IMR-90 (cell line): ENCODE measurements around the gene PRSS8. TPM values are rescaled to one million over a fixed set of nuclear protein-coding genes. Genes with fewer than 3 reads are reported as not detected.

Experiments used
- ATAC-seq: fragments of 200-7000 bp; cut with Tn5 transposase; 2 replicates; pipeline ENCODE4 v1.9.1; 2020; ENCODE audit warnings: low read depth, mild to moderate bottlenecking, moderate library complexity
- BruUV-seq: library from RNA; stranded (reverse); fragments of 400-500 nt; replicated peaks from 2 replicates; lab custom pipeline; 2021; lab: Mats Ljungman, UMichigan
- CTCF ChIA-PET: fragments of 300-600 bp; formaldehyde crosslinking; extraction: SDS; loops from one replicate; lab custom pipeline; 2021; ENCODE audit warnings: antibody characterized with exemption; lab: Yijun Ruan, JAX
- POLR2A ChIA-PET: fragments of 300-600 bp; sonication (Branson Sonifier 250); formaldehyde crosslinking; loops from one replicate; lab custom pipeline; 2022; ENCODE audit warnings: antibody characterized with exemption; ENCODE audit not compliant: unreplicated experiment; lab: Charles Lee
- DNase-seq: peaks from one replicate; pipeline ENCODE4 v3.0.0; 2013
- H2AFZ ChIP-seq: replicated peaks from 2 replicates; pipeline ENCODE3; 2013; ENCODE audit warnings: low read length, mild to moderate bottlenecking; ENCODE audit not compliant: poor library complexity
- H2AK5ac ChIP-seq: 2 replicates; pipeline ENCODE4 v1.6.1; 2013; ENCODE audit warnings: low read depth, low read length, inconsistent platforms
- H2AK9ac ChIP-seq: replicated peaks from 2 replicates; pipeline ENCODE3; 2013; ENCODE audit warnings: mild to moderate bottlenecking, low read depth, low read length, moderate library complexity; ENCODE audit not compliant: poor library complexity
- H2BK120ac ChIP-seq: 2 replicates; pipeline ENCODE4 v1.6.1; 2013; ENCODE audit warnings: low read depth, low read length, inconsistent platforms
- H2BK15ac ChIP-seq: 3 replicates; pipeline ENCODE4 v1.6.1; 2013; ENCODE audit warnings: low read depth, low read length, inconsistent platforms
- H2BK20ac ChIP-seq: 2 replicates; pipeline ENCODE4 v1.6.1; 2013; ENCODE audit warnings: low read depth, mild to moderate bottlenecking, inconsistent platforms, low read length, moderate library complexity
- H2BK5ac ChIP-seq: 2 replicates; pipeline ENCODE4 v1.6.1; 2013; ENCODE audit warnings: mild to moderate bottlenecking, low read depth, low read length, inconsistent platforms; ENCODE audit not compliant: poor library complexity, severe bottlenecking
- H3K14ac ChIP-seq: replicated peaks from 2 replicates; pipeline ENCODE4 v1.6.1; 2013; ENCODE audit warnings: low read depth, low read length, inconsistent platforms
- H3K18ac ChIP-seq: 2 replicates; pipeline ENCODE4 v1.6.1; 2013; ENCODE audit warnings: low read depth, low read length, control low read depth
- H3K23ac ChIP-seq: 2 replicates; pipeline ENCODE4 v1.6.1; 2013; ENCODE audit warnings: low read depth, low read length, inconsistent platforms
- H3K27ac ChIP-seq: 2 replicates; pipeline ENCODE4 v1.5.1; 2013; ENCODE audit warnings: mild to moderate bottlenecking, control low read depth, low read length; ENCODE audit not compliant: insufficient read depth
- H3K27me3 ChIP-seq: 2 replicates; pipeline ENCODE4 v1.6.1; 2013; ENCODE audit warnings: low read length; ENCODE audit not compliant: control insufficient read depth, insufficient read depth
- H3K36me3 ChIP-seq: 2 replicates; pipeline ENCODE4 v1.6.1; 2013; ENCODE audit warnings: low read length, mixed read lengths; ENCODE audit not compliant: control insufficient read depth, insufficient read depth
- H3K4ac ChIP-seq: 2 replicates; pipeline ENCODE4 v1.6.1; 2013; ENCODE audit warnings: low read depth, low read length, inconsistent platforms
- H3K4me1 ChIP-seq: 2 replicates; pipeline ENCODE4 v1.6.1; 2013; ENCODE audit warnings: low read length, mixed read lengths; ENCODE audit not compliant: control insufficient read depth, insufficient read depth
- H3K4me2 ChIP-seq: 2 replicates; pipeline ENCODE4 v1.6.1; 2013; ENCODE audit warnings: low read depth, mild to moderate bottlenecking, control low read depth, low read length, moderate library complexity
- H3K4me3 ChIP-seq: 2 replicates; pipeline ENCODE4 v1.5.1; 2013; ENCODE audit warnings: low read depth, mild to moderate bottlenecking, control low read depth, low read length, moderate library complexity; ENCODE audit not compliant: insufficient read depth
- H3K56ac ChIP-seq: 2 replicates; pipeline ENCODE4 v1.6.1; 2013; ENCODE audit warnings: low read length, inconsistent platforms; ENCODE audit not compliant: insufficient read depth; ENCODE audit errors: extremely low read depth
- H3K79me1 ChIP-seq, 2 experiments: 2 replicates each; pipeline ENCODE4 v1.6.1; 2013; ENCODE audit warnings: low read length in 2 of 2, inconsistent platforms in 1 of 2, low read depth in 1 of 2
- H3K9ac ChIP-seq: 2 replicates; pipeline ENCODE4 v1.6.1; 2013; ENCODE audit warnings: low read depth, low read length, control low read depth
- H3K9me1 ChIP-seq: 2 replicates; pipeline ENCODE4 v1.6.1; 2013; ENCODE audit warnings: low read length, inconsistent platforms; ENCODE audit not compliant: insufficient read depth
- H3K9me3 ChIP-seq: 2 replicates; pipeline ENCODE4 v1.6.1; 2013; ENCODE audit warnings: low read length; ENCODE audit not compliant: control insufficient read depth, insufficient read depth
- H4K20me1 ChIP-seq: 2 replicates; pipeline ENCODE4 v1.6.1; 2013; ENCODE audit warnings: low read length, inconsistent platforms; ENCODE audit not compliant: insufficient read depth
- H4K5ac ChIP-seq: 2 replicates; pipeline ENCODE4 v1.6.1; 2013; ENCODE audit warnings: mild to moderate bottlenecking, low read depth, low read length, control low read depth
- H4K8ac ChIP-seq, 2 experiments: 2 replicates each; pipeline ENCODE4 v1.6.1; 2013; ENCODE audit warnings: low read depth in 2 of 2, low read length in 2 of 2, control low read depth in 1 of 2, inconsistent platforms in 1 of 2
- H4K91ac ChIP-seq: 2 replicates; pipeline ENCODE4 v1.6.1; 2013; ENCODE audit warnings: low read depth, low read length, inconsistent platforms; ENCODE audit not compliant: insufficient read depth
- BHLHE40 ChIP-seq: fragments of 150-350 bp; IDR thresholded peaks from 2 replicates; pipeline ENCODE4 v1.6.1; 2016; ENCODE audit warnings: mild to moderate bottlenecking, low read depth, low read length
- CEBPB ChIP-seq: IDR thresholded peaks from 2 replicates; pipeline ENCODE4 v1.6.1; 2012; ENCODE audit warnings: low read depth, low read length, improper control_type of control experiment
- CHD1 ChIP-seq: IDR thresholded peaks from 2 replicates; pipeline ENCODE4 v1.6.1; 2012; ENCODE audit warnings: low read depth, low read length, improper control_type of control experiment
- CTCF ChIP-seq: conservative IDR thresholded peaks from 2 replicates; pipeline ENCODE4 v1.5.1; 2012; ENCODE audit warnings: mild to moderate bottlenecking, low read depth, low read length, improper control_type of control experiment
- FOS ChIP-seq: fragments of 150-350 bp; IDR thresholded peaks from 2 replicates; pipeline ENCODE4 v1.6.1; 2016; ENCODE audit warnings: low read depth, low read length
- MAFK ChIP-seq: IDR thresholded peaks from 2 replicates; pipeline ENCODE4 v1.6.1; 2012; ENCODE audit warnings: low read depth, low read length, improper control_type of control experiment
- MAZ ChIP-seq: IDR thresholded peaks from 2 replicates; pipeline ENCODE4 v1.6.1; 2012; ENCODE audit warnings: low read depth, mild to moderate bottlenecking, low read length, improper control_type of control experiment, moderate library complexity, borderline replicate concordance
- NFE2L2 ChIP-seq: fragments of 150-350 bp; IDR thresholded peaks from 2 replicates; pipeline ENCODE4 v1.6.1; 2016; ENCODE audit warnings: low read depth, mild to moderate bottlenecking, low read length
- POLR2A ChIP-seq: IDR thresholded peaks from 2 replicates; pipeline ENCODE4 v1.6.1; 2012; ENCODE audit warnings: mild to moderate bottlenecking, low read depth, low read length
- RAD21 ChIP-seq: IDR thresholded peaks from 2 replicates; pipeline ENCODE4 v1.6.1; 2012; ENCODE audit warnings: low read length, improper control_type of control experiment
- RCOR1 ChIP-seq: IDR thresholded peaks from 2 replicates; pipeline ENCODE4 v1.6.1; 2012; ENCODE audit warnings: mild to moderate bottlenecking, low read length, improper control_type of control experiment; ENCODE audit not compliant: insufficient replicate concordance
- RFX5 ChIP-seq: IDR thresholded peaks from 2 replicates; pipeline ENCODE4 v1.8.0; 2012; ENCODE audit warnings: low read depth, mild to moderate bottlenecking, low read length, moderate library complexity
- WGBS, 2 experiments: methylation state at CpG; one replicate each; pipeline versions ENCODE4 v1.1.5 to v1.1.7; 2013; ENCODE audit warnings: missing lambda C conversion rate in 2 of 2; ENCODE audit not compliant: insufficient read length in 1 of 2; ENCODE audit errors: extremely low coverage in 2 of 2; 5-methylcytosine and 5-hydroxymethylcytosine counted together
- dilution Hi-C: fragments of 300-500 bp; cut with HindIII; formaldehyde crosslinking; loops from one replicate; pipeline ENCODE4 v1.14.3; 2018; ENCODE audit warnings: low sequenced_read_pairs; ENCODE audit not compliant: unreplicated experiment
- in situ Hi-C: fragments of 300-500 bp; cut with MboI; formaldehyde crosslinking; loops from 3 replicates; pipeline ENCODE4 v1.14.3; 2019; ENCODE audit warnings: low sequenced_read_pairs, inconsistent platforms, mixed read lengths
- intact Hi-C: fragments of 100-400 bp; cut with micrococcal nuclease; formaldehyde crosslinking; loops from 2 replicates; pipeline ENCODE4 v1.10.0; 2022
- polyA plus RNA-seq, 3 experiments: library from polyadenylated mRNA; depleted of rRNA; stranded (reverse); fragments of >200 nt; gene quantifications; 2 replicates each; pipeline ENCODE4 v1.2.3, GENCODE V29; 2012; ENCODE audit warnings: low replicate concordance in 1 of 3
- total RNA-seq: library from RNA; depleted of rRNA; stranded (reverse); fragments of >200 nt; gene quantifications from 2 replicates; pipeline ENCODE4 v1.2.3, GENCODE V29; 2012
- TF ChIP-seq, protein P1 (sequence below): fragments of 150-350 bp; IDR thresholded peaks from 2 replicates; pipeline ENCODE4 v1.6.1; 2016; ENCODE audit warnings: low read depth, mild to moderate bottlenecking, low read length, moderate library complexity, borderline replicate concordance
- TF ChIP-seq, protein P2 (sequence below): fragments of 150-350 bp; IDR thresholded peaks from 2 replicates; pipeline ENCODE4 v1.6.1; 2017; ENCODE audit warnings: mild to moderate bottlenecking, antibody characterized with exemption, low read length, low read depth

The PRSS8 gene
- total and polyA plus RNA-seq, 2 of the 4 experiments (the other 2 are of a cell fraction), result not detected

DNA sequence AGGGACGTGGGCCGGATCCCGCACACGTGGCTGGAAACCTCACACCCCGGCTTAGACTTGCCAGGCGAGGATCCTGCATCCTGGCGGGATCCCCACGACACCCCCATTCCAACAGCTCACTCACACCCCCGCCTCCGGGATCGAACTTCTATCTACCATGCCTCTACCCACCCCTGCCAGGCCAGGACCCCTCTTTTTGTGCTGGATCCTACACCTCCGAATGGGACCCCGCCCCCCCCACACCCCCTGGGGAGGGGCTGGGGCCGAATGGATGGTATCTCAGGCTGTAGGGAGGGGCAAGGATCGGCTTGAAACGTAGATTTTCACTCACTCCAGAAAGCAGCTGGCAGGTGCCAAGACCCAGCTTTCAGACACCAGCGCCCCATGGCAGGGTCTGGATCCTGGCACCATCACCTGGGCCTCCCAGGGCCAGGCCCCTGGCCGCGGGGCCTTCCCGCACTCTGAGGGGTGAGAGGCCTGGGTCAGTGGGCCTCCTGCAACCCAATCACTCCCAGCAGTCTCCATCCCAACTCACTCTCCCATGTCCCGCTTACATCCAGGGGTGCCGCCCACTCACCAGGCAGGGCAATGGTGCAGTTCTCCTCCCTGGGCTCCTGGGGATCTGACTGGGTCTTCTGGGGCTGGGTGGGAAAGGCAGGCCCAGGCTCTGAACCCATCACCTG, 7.6 kb upstream of the PRSS8 start:
- Histone ChIP-seq H3K9ac (no peak overlapping the region), H2AK5ac (no peak overlapping the region), H4K5ac (peak overlapping the region; percentile 19), H3K18ac (no peak overlapping the region), H3K23ac (no peak overlapping the region), H3K36me3 (no peaks in the 10 kb centered on the region), H3K79me1 (peaks cover 0 to 7% of the 10 kb centered on the region in 2 experiments; a peak in 1 of 4 replicates), H2AK9ac (peak overlapping the region; percentile 93), H3K9me3 (no peaks in the 10 kb centered on the region), H3K4me1 (peaks cover 16% of the 10 kb centered on the region), H2BK120ac (no peak overlapping the region), H3K9me1 (peaks cover 7% of the 10 kb centered on the region; the same call in 1 of the 2 replicates), H3K14ac (no peak overlapping the region), H4K91ac (no peak overlapping the region; the same call in 1 of the 2 replicates), H3K27me3 (peaks cover 18% of the 10 kb centered on the region), H2AFZ (peak overlapping the region; percentile 95), H2BK15ac (no peak overlapping the region), H3K56ac (no peak overlapping the region), H3K4me2 (peak overlapping the region; percentile 65), H4K8ac (peak overlapping the region; percentile 55 to 84; a peak in 2 of 4 replicates), H3K4ac (no peak overlapping the region), H4K20me1 (no peaks in the 10 kb centered on the region; the same call in 1 of the 2 replicates), H2BK20ac (no peak overlapping the region), H2BK5ac (no peak overlapping the region), H3K27ac (no peak overlapping the region), H3K4me3 (peak overlapping the region; percentile 49)
- intact Hi-C loops (loop anchor here (2.0 kb wide), 1 partner anchor 26 kb away; the partner anchor contains the start of gene KAT8), in situ Hi-C loops (no loop called here), dilution Hi-C loops (no loop called here)
- ATAC-seq, result no peak
- ChIA-PET POLR2A (interaction anchor here (1.4 to 1.8 kb wide), 2 partner anchors 26 to 37 kb away, joined by 7 to 9 read pairs; partner anchors contain the start of genes FUS and KAT8), CTCF (interaction anchor here (0.6 to 2.2 kb wide), 15 partner anchors 9 to 237 kb away, joined by 3 to 13 read pairs (median 4); partner anchors contain the start of genes KAT8 and VKORC1)
- TF ChIP-seq CEBPB (no peak), NFE2L2 (no peak), RAD21 (no peak), CHD1 (no peak), CTCF (no peak), RFX5 (no peak), MAFK (no peak), MAZ (no peak), FOS (no peak), POLR2A (no peak), RCOR1 (no peak), BHLHE40 (no peak)
- TF ChIP-seq, protein P1, sequence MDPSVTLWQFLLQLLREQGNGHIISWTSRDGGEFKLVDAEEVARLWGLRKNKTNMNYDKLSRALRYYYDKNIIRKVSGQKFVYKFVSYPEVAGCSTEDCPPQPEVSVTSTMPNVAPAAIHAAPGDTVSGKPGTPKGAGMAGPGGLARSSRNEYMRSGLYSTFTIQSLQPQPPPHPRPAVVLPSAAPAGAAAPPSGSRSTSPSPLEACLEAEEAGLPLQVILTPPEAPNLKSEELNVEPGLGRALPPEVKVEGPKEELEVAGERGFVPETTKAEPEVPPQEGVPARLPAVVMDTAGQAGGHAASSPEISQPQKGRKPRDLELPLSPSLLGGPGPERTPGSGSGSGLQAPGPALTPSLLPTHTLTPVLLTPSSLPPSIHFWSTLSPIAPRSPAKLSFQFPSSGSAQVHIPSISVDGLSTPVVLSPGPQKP, result no peak
- TF ChIP-seq, protein P2, sequence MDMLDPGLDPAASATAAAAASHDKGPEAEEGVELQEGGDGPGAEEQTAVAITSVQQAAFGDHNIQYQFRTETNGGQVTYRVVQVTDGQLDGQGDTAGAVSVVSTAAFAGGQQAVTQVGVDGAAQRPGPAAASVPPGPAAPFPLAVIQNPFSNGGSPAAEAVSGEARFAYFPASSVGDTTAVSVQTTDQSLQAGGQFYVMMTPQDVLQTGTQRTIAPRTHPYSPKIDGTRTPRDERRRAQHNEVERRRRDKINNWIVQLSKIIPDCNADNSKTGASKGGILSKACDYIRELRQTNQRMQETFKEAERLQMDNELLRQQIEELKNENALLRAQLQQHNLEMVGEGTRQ, result no peak
- no CpG with 5 or more reads among the region's 22 CpGs for WGBS, 2 experiments
- BruUV-seq, result no TSS peak
- DNase-seq, result no peak
